Activated T-helper 2 cell treated with anti-CD3 and anti-CD28 coated beads, Interferon-gamma antibody, Interleukin-2, Interleukin-4, amounts not matched to agents 10 μg/mL and 5 μg/mL and 100 μg/mL, durations not matched to agents 14 hours and 24 hours and 36 hours (primary cell): ENCODE data around the gene FEV. TPM values are rescaled to one million over a fixed set of nuclear protein-coding genes. Genes with fewer than 3 reads are reported as not detected.

Experiments
- DNase-seq: peaks from one replicate; pipeline ENCODE4 v3.0.0; 2021; ENCODE audit warnings: low spot score
- H3K27ac Mint-ChIP-seq: one replicate; pipeline ENCODE4 v1.8.0; 2021; ENCODE audit warnings: mixed read lengths
- H3K27me3 Mint-ChIP-seq: one replicate; pipeline ENCODE4 v1.8.0; 2021; ENCODE audit warnings: low read depth, mixed read lengths
- H3K36me3 Mint-ChIP-seq: one replicate; pipeline ENCODE4 v1.8.0; 2021; ENCODE audit warnings: low read depth, mixed read lengths
- H3K4me1 Mint-ChIP-seq: one replicate; pipeline ENCODE4 v1.8.0; 2021; ENCODE audit warnings: low read depth, mixed read lengths
- H3K4me3 Mint-ChIP-seq: one replicate; pipeline ENCODE4 v1.8.0; 2021; ENCODE audit warnings: low read depth, mild to moderate bottlenecking, moderate library complexity, mixed read lengths
- H3K9me3 Mint-ChIP-seq: one replicate; pipeline ENCODE4 v1.8.0; 2021; ENCODE audit warnings: mixed read lengths
- intact Hi-C: fragments of 100-400 bp; cut with micrococcal nuclease; formaldehyde crosslinking; loops from one replicate; pipeline ENCODE4 v1.15.1; 2023
- total RNA-seq: library from RNA; stranded (reverse); gene quantifications from 2 replicates; pipeline ENCODE4 v1.2.3, GENCODE V29; 2022

Gene FEV
- total RNA-seq, 1 donor from 2014 or later = not detected

DNA sequence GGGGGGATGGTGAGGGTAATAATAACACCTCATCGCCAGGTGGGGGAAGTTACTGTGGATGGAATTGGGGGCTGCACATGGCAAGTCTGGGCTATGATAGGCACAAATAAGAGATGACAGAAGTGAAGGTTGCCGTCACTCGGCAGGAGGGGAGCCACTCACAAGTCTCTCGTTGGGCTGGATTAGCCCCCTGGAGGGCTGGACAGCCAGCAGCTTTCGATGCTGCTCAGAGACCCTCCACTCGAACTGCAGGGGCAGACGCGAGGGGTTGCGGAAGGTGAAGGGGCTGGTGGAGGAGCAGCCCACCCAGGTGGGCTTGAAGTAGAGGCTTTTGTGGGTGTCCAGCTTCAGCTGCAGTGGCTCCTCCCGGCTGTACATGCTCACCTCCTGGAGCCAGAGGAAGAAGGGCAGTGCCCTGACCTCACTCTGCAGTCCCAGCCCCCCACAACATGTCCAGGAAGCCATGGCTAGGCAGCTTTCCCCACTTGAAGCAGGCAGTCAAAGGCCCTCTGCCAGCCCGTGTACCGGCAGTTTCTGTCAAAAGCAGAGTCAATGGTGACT, 38.1 kb upstream of the FEV start:
- H3K9me3 Mint-ChIP-seq = no peaks in the 10 kb centered on the region
- no peak overlapping the region for H3K4me3 Mint-ChIP-seq
- H3K27me3 Mint-ChIP-seq = no peaks in the 10 kb centered on the region
- no peaks in the 10 kb centered on the region for H3K36me3 Mint-ChIP-seq
- intact Hi-C loops = no loop called here
- no peak for DNase-seq
- no peaks in the 10 kb centered on the region for H3K4me1 Mint-ChIP-seq
- no peak overlapping the region for H3K27ac Mint-ChIP-seq

DNA sequence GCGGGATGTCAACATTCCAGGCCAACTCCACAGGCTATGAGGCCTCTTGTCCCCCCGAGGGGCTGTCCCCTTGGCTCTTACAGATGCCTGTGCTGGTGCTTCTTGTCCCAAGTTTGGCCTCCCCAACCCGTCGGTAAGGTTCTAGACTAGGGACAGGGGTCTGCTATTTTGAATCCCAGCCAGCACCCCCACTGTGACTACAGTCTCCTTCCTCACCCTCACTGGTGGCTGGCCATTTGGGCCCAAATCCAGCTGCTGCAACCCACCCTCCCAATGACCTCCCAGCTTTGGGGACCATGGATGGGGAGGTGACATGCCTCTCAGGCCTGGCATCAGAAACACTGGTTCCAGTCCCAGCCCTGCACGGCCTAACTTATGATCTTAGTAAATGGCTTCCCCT, 37.6 kb upstream of the FEV start:
- Mint-ChIP-seq H3K4me1 (no peaks in the 10 kb centered on the region), H3K36me3 (no peaks in the 10 kb centered on the region), H3K27ac (no peak overlapping the region), H3K9me3 (no peaks in the 10 kb centered on the region), H3K27me3 (no peaks in the 10 kb centered on the region), H3K4me3 (no peak overlapping the region)
- intact Hi-C loops = no loop called here
- no peak for DNase-seq

GRCh38 chr2:219022041-219022440, 37.1 kb upstream of the FEV start:
- H3K4me3 Mint-ChIP-seq = no peak overlapping the region
- DNase-seq = no peak
- no peaks in the 10 kb centered on the region for H3K4me1 Mint-ChIP-seq
- no peaks in the 10 kb centered on the region for H3K27me3 Mint-ChIP-seq
- no peaks in the 10 kb centered on the region for H3K36me3 Mint-ChIP-seq
- no peak overlapping the region for H3K27ac Mint-ChIP-seq
- intact Hi-C loops = no loop called here
- H3K9me3 Mint-ChIP-seq = no peaks in the 10 kb centered on the region

DNA sequence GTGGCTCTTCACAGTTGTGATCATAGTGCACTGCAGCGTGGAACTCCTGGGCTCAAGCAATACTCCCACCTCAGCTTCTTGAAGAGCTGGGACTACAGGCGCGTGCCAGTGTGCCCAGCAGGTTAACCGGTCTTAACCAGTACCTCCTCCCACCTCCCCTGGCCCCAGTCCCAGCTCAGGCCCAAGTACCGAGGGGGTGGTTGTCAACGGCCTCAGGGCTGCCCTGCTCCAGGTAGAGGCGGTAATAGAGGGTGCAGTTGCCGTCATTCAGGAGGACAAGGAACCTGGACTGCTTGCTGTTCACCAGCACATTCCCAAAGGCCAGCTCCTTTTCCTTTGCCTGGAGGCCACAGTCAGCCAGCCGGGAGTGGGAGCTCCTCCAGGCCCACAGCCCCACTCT, 36.6 kb upstream of the FEV start:
- H3K36me3 Mint-ChIP-seq = no peaks in the 10 kb centered on the region
- intact Hi-C loops = no loop called here
- H3K4me3 Mint-ChIP-seq = no peak overlapping the region
- H3K9me3 Mint-ChIP-seq = no peaks in the 10 kb centered on the region
- no peaks in the 10 kb centered on the region for H3K27me3 Mint-ChIP-seq
- no peak overlapping the region for H3K27ac Mint-ChIP-seq
- no peaks in the 10 kb centered on the region for H3K4me1 Mint-ChIP-seq
- no peak for DNase-seq

GRCh38 chr2:219020604-219021365, 35.8 kb upstream of the FEV start:
- no peaks in the 10 kb centered on the region for H3K36me3 Mint-ChIP-seq
- no peak for DNase-seq
- no peak overlapping the region for H3K27ac Mint-ChIP-seq
- H3K4me1 Mint-ChIP-seq = no peaks in the 10 kb centered on the region
- intact Hi-C loops = no loop called here
- H3K9me3 Mint-ChIP-seq = no peaks in the 10 kb centered on the region
- no peaks in the 10 kb centered on the region for H3K27me3 Mint-ChIP-seq
- H3K4me3 Mint-ChIP-seq = no peak overlapping the region

GRCh38 chr2:219019436-219019835, 34.5 kb upstream of the FEV start:
- no peaks in the 10 kb centered on the region for H3K9me3 Mint-ChIP-seq
- H3K4me1 Mint-ChIP-seq = no peaks in the 10 kb centered on the region
- no peak overlapping the region for H3K27ac Mint-ChIP-seq
- no peak overlapping the region for H3K4me3 Mint-ChIP-seq
- no peak for DNase-seq
- intact Hi-C loops = no loop called here
- H3K27me3 Mint-ChIP-seq = no peaks in the 10 kb centered on the region
- no peaks in the 10 kb centered on the region for H3K36me3 Mint-ChIP-seq

DNA sequence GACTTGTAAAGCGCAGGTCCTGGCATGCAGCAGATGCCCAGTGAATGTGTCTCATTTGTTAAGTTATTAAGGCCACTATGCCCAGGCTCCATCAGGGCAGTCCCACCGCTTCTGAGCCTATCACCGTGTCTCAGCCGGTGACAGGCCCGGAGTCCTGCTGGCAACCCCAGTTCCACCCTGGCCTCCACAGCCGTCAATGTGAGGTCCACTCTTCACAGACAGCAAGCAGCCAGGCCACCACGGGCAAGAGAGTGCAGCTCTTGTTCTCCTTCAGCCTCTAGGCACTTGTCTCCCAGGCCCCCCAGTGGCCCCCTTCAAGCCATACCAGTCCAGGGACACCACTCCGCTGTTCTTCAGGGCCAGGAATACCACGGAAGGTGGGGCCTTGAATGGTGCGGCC, 33.7 kb upstream of the FEV start:
- intact Hi-C loops = no loop called here
- H3K27ac Mint-ChIP-seq = no peak overlapping the region
- DNase-seq = no peak
- no peaks in the 10 kb centered on the region for H3K36me3 Mint-ChIP-seq
- H3K4me1 Mint-ChIP-seq = no peaks in the 10 kb centered on the region
- no peaks in the 10 kb centered on the region for H3K9me3 Mint-ChIP-seq
- H3K4me3 Mint-ChIP-seq = no peak overlapping the region
- no peaks in the 10 kb centered on the region for H3K27me3 Mint-ChIP-seq

DNA sequence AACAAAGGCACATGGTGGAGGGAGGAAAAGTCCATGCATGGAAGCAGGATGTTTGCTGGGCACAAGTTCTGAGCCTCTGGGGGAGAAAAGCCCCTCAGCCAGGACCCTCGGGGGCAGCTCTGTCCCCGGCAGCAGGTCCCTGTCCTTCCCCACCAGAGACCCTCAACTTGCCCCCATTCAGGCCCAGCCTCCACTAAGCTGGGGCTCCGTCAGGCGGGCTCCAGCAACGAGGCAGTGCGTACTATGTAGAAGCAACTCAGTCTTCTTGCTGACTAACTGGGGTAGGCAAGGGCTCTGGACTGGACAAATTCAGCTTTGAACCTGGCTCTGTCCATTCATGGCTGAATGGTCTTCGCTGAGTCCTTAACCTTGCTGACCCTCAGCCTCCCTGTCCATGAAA, 33.3 kb upstream of the FEV start:
- Mint-ChIP-seq H3K36me3 (no peaks in the 10 kb centered on the region), H3K4me1 (no peaks in the 10 kb centered on the region), H3K27ac (no peak overlapping the region), H3K27me3 (no peaks in the 10 kb centered on the region), H3K9me3 (no peaks in the 10 kb centered on the region), H3K4me3 (no peak overlapping the region)
- intact Hi-C loops = no loop called here
- DNase-seq = no peak

DNA sequence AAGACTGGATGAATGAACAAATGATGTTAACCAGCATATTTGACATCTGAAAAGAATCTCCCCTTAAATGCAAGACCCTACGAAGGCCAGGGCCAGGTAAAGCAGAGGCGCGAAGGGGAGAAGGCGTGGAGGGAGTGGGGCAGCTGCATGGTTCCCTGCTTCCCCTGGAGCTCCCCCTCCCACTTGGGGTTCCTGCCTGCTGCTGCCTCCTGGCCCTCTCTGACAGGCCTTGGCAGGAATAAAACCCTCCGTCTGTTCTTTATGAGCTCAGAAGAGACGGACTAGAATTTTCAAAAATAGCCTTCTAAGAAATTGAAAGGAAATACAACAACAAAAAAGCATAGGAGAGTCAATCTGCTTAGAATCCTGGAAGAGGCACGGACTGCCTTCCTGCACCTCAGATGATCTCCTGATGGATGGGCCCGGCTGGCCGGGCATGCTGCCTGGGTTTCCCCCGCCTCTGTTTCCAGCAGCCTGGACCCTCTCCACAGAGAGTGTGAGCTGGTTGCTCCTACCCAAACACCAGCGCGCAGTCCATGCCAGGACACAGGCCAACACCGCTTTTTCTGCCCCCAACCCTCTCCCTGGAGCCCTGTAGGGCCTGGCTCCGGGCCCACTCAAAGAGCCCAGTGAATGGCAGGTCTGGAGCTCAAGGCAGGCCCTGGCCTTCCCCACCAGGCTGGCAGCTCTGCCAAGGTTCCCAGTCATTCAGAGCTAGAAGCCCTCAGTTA, 32.4 kb upstream of the FEV start:
- H3K36me3 Mint-ChIP-seq = no peaks in the 10 kb centered on the region

DNA sequence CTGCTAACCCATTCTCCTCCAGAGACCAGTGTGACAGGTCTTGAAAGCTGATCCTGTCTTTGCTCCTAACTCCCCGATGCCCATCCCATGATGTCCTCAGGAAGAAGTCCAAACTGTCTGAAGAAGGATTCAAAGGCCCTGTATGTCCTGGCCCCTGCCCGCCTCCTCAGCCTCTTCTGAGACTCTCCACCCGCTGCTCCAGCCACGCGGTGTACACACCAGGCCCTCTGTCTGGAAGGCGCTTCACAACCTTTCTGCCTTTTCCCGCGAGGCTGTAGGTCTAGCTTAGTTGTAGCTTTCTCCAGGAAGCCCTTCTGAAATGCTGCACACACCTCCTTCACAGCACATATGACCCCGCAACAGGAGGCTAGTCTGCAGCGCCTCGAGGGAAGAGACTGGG, 31.7 kb upstream of the FEV start:
- H3K27ac Mint-ChIP-seq = no peak overlapping the region
- no peaks in the 10 kb centered on the region for H3K36me3 Mint-ChIP-seq
- H3K9me3 Mint-ChIP-seq = no peaks in the 10 kb centered on the region
- H3K27me3 Mint-ChIP-seq = peaks cover 2% of the 10 kb centered on the region
- H3K4me3 Mint-ChIP-seq = no peak overlapping the region
- DNase-seq = no peak
- no peaks in the 10 kb centered on the region for H3K4me1 Mint-ChIP-seq
- intact Hi-C loops = no loop called here

More for the DNA sequence above, 32.4 kb upstream of the FEV start:
- Mint-ChIP-seq H3K9me3 (no peaks in the 10 kb centered on the region), H3K27ac (no peak overlapping the region), H3K4me1 (no peaks in the 10 kb centered on the region), H3K27me3 (peaks cover 2% of the 10 kb centered on the region), H3K4me3 (no peak overlapping the region)
- no peak for DNase-seq
- intact Hi-C loops = no loop called here

DNA sequence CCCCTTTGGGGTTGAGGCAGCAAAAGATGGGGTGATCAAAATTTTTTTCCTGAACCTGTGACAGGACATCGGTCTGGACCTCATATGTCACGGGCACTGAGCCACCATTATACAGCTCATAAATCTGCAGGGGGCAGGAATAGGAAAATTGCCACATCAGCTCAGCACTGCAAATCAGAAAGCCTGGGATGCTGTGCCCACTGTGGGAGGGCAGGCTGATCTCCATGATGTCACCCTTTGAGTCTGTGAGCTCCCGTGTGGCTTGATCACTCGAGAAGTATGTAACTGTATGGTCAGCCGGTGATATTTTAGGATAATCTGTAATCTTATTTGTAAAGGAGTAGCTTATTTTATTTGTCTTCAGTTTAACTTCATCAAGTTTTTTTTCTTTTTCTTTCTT, 25.9 kb upstream of the FEV start:
- H3K4me1 Mint-ChIP-seq = no peaks in the 10 kb centered on the region
- H3K9me3 Mint-ChIP-seq = no peaks in the 10 kb centered on the region
- H3K36me3 Mint-ChIP-seq = no peaks in the 10 kb centered on the region
- intact Hi-C loops = no loop called here
- H3K27me3 Mint-ChIP-seq = peaks cover 11% of the 10 kb centered on the region
- H3K27ac Mint-ChIP-seq = no peak overlapping the region
- no peak for DNase-seq
- H3K4me3 Mint-ChIP-seq = no peak overlapping the region

- no peaks in the 10 kb centered on the region for H3K9me3 Mint-ChIP-seq
- H3K27me3 Mint-ChIP-seq = peaks cover 16% of the 10 kb centered on the region
- no peaks in the 10 kb centered on the region for H3K36me3 Mint-ChIP-seq
- no peak for DNase-seq
- no peak overlapping the region for H3K4me3 Mint-ChIP-seq
- intact Hi-C loops = no loop called here
- no peaks in the 10 kb centered on the region for H3K4me1 Mint-ChIP-seq
- no peak overlapping the region for H3K27ac Mint-ChIP-seq
These were observed 25.3 kb upstream of the FEV start for GRCh38 chr2:219010162-219010756.

GRCh38 chr2:219009294-219009693, 24.3 kb upstream of the FEV start:
- Mint-ChIP-seq H3K27me3 (peaks cover 23% of the 10 kb centered on the region), H3K9me3 (no peaks in the 10 kb centered on the region), H3K27ac (no peak overlapping the region), H3K36me3 (no peaks in the 10 kb centered on the region), H3K4me3 (no peak overlapping the region), H3K4me1 (no peaks in the 10 kb centered on the region)
- intact Hi-C loops = no loop called here
- no peak for DNase-seq
